Measurements from ENCODE around the gene INSC. TPM values are rescaled to one million over a fixed set of nuclear protein-coding genes. Genes with fewer than 3 reads are reported as not detected.

Gene INSC
- total and polyA plus RNA-seq, 7 donors, result 1.4 to 5.4 (median 2.9) TPM

GRCh38 chr11:15189641-15190365, 75.1 kb downstream of the INSC start:
- H3K27me3 ChIP-seq, result no peaks in the 10 kb centered on the region
- H3K4me1 ChIP-seq, result no peaks in the 10 kb centered on the region
- no peak for DNase-seq
- intact Hi-C loops (cut with DNase I), result no loop called here
- no peaks in the 10 kb centered on the region for H3K36me3 ChIP-seq
- no peak for TF ChIP-seq EP300 (IDR thresholded peaks at IDR 0.05)
- TF ChIP-seq POLR2AphosphoS5 (IDR thresholded peaks at IDR 0.05), result no peak
- TF ChIP-seq CTCF (IDR thresholded peaks at IDR 0.05), result no peak
- no peak for TF ChIP-seq POLR2A (IDR thresholded peaks at IDR 0.05)
- H3K4me3 ChIP-seq, result no peak overlapping the region
- 66 to 87% methylated on average over 3 of the region's 3 CpGs for whole genome bisulfite sequencing, 2 donors
- H3K9me3 ChIP-seq, result no peaks in the 10 kb centered on the region
- H3K27ac ChIP-seq, result no peak overlapping the region

DNA sequence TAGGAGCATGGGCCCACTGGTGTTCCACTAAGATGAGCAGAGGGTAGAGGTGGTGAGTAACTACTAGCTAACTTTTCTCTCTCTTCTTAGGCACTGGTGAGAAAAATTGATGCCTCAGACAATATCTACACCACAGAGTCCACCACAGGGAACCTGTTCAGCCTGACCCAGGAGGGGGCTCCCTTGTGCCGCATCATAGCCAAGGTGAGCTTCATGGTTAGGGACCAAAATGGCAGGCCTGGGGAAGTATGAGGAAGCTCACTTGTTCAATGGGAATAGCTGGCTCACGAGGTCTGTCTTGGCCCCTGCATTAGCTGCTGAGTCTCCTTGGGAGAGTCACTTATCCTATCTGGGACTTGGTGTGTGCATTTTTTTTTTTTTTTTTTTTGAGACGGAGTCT, 75.9 kb downstream of the INSC start:
- Histone ChIP-seq H3K27me3 (no peaks in the 10 kb centered on the region), H3K27ac (no peak overlapping the region), H3K4me1 (peaks cover 0 to 7% (median 2%) of the 10 kb centered on the region in 4 donors), H3K4me3 (no peak overlapping the region), H3K36me3 (no peaks in the 10 kb centered on the region), H3K9me3 (no peaks in the 10 kb centered on the region)
- DNase-seq, result no peak
- intact Hi-C loops (cut with DNase I), result no loop called here
- WGBS, 2 donors, result 88 to 95% methylated on average over 2 of the region's 3 CpGs
- TF ChIP-seq EP300 (IDR thresholded peaks at IDR 0.05) (no peak), CTCF (IDR thresholded peaks at IDR 0.05) (no peak), POLR2AphosphoS5 (IDR thresholded peaks at IDR 0.05) (no peak), POLR2A (IDR thresholded peaks at IDR 0.05) (no peak)

GRCh38 chr11:15192005-15192556, 77.4 kb downstream of the INSC start:
- H3K4me3 ChIP-seq, result no peak overlapping the region
- H3K27ac ChIP-seq, result no peak overlapping the region
- intact Hi-C loops (cut with DNase I), result no loop called here
- no peak for DNase-seq
- WGBS, 2 donors, result 69 to 91% methylated on average over 1 of the region's 1 CpG
- H3K36me3 ChIP-seq, result no peaks in the 10 kb centered on the region
- no peaks in the 10 kb centered on the region for H3K9me3 ChIP-seq
- no peak for TF ChIP-seq POLR2A (IDR thresholded peaks at IDR 0.05)
- no peaks in the 10 kb centered on the region for H3K27me3 ChIP-seq
- peaks cover 0 to 16% (median 7%) of the 10 kb centered on the region in 4 donors for H3K4me1 ChIP-seq

- Histone ChIP-seq H3K36me3 (no peaks in the 10 kb centered on the region), H3K4me1 (peaks cover 0 to 44% (median 32%) of the 10 kb centered on the region in 4 donors), H3K9me3 (no peaks in the 10 kb centered on the region), H3K4me3 (no peak overlapping the region), H3K27ac (no peak overlapping the region), H3K27me3 (no peaks in the 10 kb centered on the region)
- intact Hi-C loops (cut with DNase I), result no loop called here
- WGBS, 2 donors, result 77 to 81% methylated on average over 2 of the region's 2 CpGs
- TF ChIP-seq EP300 (IDR thresholded peaks at IDR 0.05) (no peak), POLR2AphosphoS5 (IDR thresholded peaks at IDR 0.05) (no peak), CTCF (IDR thresholded peaks at IDR 0.05) (no peak), POLR2A (IDR thresholded peaks at IDR 0.05) (no peak)
- DNase-seq, result no peak
These were observed 80.1 kb downstream of the INSC start for GRCh38 chr11:15194671-15195415.

Measured in sigmoid colon (tissue), 7 donors.